Stimulated activated CD4-positive, alpha-beta T cell treated with anti-CD3 and anti-CD28 coated beads, Interleukin-2, amount 100 ng/mL, for 4 hours (primary cell): Measurements from ENCODE around the gene ARHGAP23.
"Not testable (repeated sequence)": the region's sequence is repeated elsewhere in the genome, so short reads cannot be mapped to it uniquely, and the experiment has no call there.

Source experiments
- DNase-seq: peaks from one replicate; pipeline ENCODE4 v3.0.0-alpha.2; 2020; ENCODE audit warnings: low read depth

The ARHGAP23 gene

DNA sequence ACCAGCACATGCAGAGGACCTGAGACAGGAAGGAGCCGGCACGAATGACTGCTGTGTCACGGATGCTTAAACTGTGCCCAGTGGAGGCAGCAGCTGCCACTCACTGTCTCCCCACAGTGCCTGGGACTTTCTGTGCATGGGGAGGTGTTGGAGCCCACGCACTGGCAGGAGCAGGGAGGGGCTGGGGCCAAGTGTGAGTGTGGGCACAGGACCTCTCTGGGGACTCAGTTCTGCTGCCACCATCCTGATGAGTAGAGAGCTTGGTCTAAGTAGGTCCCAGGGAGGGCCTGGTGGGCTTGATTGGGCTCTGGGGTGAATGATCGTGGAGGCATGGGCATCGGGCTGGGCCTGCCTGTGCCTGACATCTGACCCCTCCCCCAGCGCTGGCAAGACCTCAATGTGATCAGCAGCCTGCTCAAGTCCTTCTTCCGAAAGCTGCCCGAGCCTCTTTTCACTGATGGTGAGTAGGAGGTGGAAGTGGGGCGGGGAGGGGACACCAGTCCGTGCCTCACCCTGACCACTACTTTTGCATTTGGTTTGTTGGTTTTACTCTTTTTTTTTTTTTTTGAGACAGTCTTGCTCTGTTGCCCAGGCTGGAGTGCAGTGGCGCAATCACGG is 57.5 kb downstream of the ARHGAP23 start:
- not testable (repeated sequence) for DNase-seq

DNA sequence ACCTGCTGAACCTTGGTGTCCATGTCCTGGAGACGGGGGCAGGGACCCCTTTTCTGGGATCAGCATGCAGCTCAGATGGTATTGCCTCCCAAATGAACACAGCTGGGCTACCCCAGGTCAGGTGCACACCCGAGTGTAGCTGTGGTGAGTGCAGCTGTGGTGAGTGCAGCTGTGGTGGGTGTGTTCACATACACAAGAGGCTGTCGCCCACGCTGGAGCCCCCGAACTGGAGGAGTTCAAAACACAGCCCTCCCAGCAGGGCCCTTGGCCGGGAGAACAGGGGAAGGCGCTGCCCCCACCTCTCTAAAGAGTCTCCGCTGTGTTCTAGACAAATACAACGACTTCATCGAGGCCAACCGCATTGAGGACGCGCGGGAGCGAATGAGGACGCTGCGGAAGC is 61.5 kb downstream of the ARHGAP23 start:
- not testable (repeated sequence) for DNase-seq

- not testable (repeated sequence) for DNase-seq
Observed at GRCh38 chr17:38491346-38492066, 63.2 kb downstream of the ARHGAP23 start.

GRCh38 chr17:38492067-38493040 is 64.1 kb downstream of the ARHGAP23 start:
- DNase-seq, result peak; percentile 85

- not testable (repeated sequence) for DNase-seq
Observed at GRCh38 chr17:38494152-38494551, 65.9 kb downstream of the ARHGAP23 start.

DNA sequence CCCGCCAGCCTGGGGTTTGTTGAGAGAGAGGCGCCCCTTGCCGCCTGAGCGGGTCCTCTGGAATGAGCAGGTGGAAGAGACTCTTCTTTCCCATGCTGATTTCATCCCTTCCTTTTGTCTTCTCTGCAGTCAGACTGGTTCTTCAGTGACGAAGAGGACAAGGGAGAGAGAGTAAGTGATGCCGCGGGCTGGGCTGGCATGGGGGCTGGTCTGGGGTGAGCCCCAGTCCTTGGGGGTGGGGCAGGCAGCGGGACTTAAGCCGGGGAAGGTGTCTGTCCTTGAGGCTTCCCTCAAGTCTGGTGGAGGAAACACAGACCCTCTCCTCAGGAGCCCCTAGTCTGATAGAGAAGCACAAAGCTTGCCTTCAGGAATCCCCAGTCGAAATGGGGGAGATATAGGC is 69.4 kb downstream of the ARHGAP23 start:
- not testable (repeated sequence) for DNase-seq

- no peak for DNase-seq
Observed at GRCh38 chr17:38498353-38498752, 70.1 kb downstream of the ARHGAP23 start.

DNA sequence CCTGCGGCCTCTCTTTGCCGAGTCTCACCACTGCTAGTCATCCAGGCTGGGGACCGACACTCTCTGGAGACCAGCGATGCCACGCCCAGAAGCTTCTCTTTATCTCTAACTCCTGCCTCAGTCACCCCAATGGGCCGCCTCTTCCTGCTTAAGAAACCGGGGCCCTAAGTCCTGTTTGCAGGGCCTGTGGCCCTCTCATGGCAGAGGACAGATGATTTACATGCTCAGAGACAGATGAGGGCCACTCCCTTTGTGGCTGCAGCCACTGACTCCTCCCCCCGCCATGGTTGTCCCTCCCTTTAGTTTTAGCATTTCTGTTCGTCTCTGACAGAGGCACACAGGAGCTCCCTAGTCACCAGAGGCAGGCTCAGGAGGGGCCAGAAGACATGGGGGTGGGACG is 71.0 kb downstream of the ARHGAP23 start:
- DNase-seq, result not testable (repeated sequence)

- not testable (repeated sequence) for DNase-seq
Observed at GRCh38 chr17:38501718-38502117, 73.5 kb downstream of the ARHGAP23 start.

GRCh38 chr17:38503286-38503913 is 75.1 kb downstream of the ARHGAP23 start:
- DNase-seq, result not testable (repeated sequence)

- no peak for DNase-seq
Observed at GRCh38 chr17:38504216-38504615, 76.0 kb downstream of the ARHGAP23 start.

- DNase-seq, result no peak
Observed at GRCh38 chr17:38507436-38507835, 79.2 kb downstream of the ARHGAP23 start.

GRCh38 chr17:38507921-38508569 is 79.8 kb downstream of the ARHGAP23 start:
- no peak for DNase-seq

GRCh38 chr17:38508570-38508950 is 80.3 kb downstream of the ARHGAP23 start:
- no peak for DNase-seq

GRCh38 chr17:38508954-38509771 is 80.9 kb downstream of the ARHGAP23 start:
- peak; percentile 60 for DNase-seq

DNA sequence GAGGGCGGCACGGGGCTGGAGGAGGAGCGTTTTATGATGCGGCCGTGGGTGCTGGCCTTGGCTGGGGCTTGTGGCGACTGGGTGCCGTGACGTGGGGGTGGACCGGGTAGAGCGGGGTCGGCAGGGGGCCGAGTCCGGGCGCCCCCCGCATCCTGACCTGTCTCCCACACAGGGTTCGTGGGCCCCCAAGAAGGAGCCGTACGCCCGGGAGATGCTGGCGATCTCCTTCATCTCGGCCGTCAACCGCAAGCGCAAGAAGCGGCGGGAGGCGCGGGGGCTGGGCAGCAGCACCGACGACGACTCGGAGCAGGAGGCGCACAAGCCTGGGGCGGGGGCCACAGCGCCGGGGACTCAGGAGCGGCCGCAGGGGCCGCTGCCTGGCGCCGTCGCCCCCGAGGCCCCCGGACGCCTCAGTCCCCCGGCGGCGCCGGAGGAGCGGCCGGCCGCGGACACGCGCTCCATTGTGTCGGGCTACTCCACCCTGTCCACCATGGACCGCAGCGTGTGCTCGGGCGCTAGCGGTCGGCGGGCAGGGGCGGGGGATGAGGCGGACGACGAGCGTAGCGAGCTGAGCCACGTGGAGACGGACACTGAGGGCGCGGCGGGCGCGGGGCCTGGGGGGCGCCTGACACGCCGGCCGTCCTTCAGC is 81.6 kb downstream of the ARHGAP23 start:
- no peak for DNase-seq

DNA sequence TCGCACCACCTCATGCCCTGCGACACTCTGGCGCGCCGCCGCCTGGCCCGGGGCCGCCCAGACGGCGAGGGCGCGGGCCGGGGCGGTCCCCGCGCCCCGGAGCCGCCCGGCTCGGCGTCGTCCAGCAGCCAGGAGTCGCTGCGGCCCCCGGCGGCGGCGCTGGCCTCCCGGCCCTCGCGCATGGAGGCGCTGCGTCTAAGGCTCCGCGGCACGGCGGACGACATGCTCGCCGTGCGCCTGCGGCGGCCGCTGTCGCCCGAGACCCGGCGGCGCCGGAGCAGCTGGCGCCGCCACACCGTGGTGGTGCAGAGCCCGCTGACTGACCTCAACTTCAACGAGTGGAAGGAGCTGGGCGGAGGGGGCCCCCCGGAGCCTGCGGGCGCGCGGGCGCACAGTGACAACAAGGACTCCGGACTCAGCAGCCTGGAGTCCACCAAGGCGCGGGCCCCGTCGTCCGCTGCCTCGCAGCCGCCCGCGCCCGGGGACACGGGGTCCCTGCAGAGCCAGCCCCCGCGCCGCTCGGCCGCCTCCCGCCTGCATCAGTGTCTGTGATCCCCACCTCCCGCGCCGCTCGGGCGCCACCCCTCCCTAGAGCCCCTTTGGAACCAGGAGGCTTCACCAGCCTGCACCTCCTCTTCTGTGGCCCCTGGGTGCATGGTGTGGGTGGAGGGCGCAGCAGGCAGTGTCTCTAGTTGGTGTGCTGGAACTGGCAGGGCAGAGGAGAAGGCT is 82.3 kb downstream of the ARHGAP23 start:
- DNase-seq, result no peak

GRCh38 chr17:38511150-38512108 is 83.2 kb downstream of the ARHGAP23 start:
- DNase-seq, result no peak
